ENCODE data around the gene UPB1. TPM values are rescaled to one million over a fixed set of nuclear protein-coding genes. Genes with fewer than 3 reads are reported as not detected.

The UPB1 gene
- total and polyA plus RNA-seq, 10 donors = 0.38 to 3.9 (median 1.6) TPM

GRCh38 chr22:24541681-24542515, 46.8 kb downstream of the UPB1 start:
- Histone ChIP-seq H3K4me1 (peaks cover 4 to 52% (median 20%) of the 10 kb centered on the region in 6 donors), H3K36me3 (peaks cover 7 to 99% (median 68%) of the 10 kb centered on the region in 6 donors)
- intact Hi-C loops (cut with DNase I; ENCODE audit: low total_unique reads) = no loop called here

GRCh38 chr22:24542641-24543040, 47.5 kb downstream of the UPB1 start:
- no peak for DNase-seq
- peak overlapping the region in 7 of 8 donors; percentile 1 to 79 (median 66) for H3K27ac ChIP-seq
- intact Hi-C loops (cut with DNase I; ENCODE audit: low total_unique reads) = no loop called here
- H3K36me3 ChIP-seq = peaks cover 7 to 100% (median 75%) of the 10 kb centered on the region in 6 donors
- H3K27me3 ChIP-seq (replicated peaks in 1 of 7) = no peaks in the 10 kb centered on the region
- H3K4me1 ChIP-seq = peaks cover 4 to 52% (median 20%) of the 10 kb centered on the region in 6 donors
- 50 to 73% (median 61%) methylated on average over 7 to 9 of the region's 9 CpGs; no CpG with 5 or more reads in 1 of the 5 donors for WGBS, 5 donors
- H3K9me3 ChIP-seq = no peaks in the 10 kb centered on the region
- TF ChIP-seq POLR2AphosphoS5 (IDR thresholded peaks at IDR 0.05) = peak in 2 of 3 donors; percentile 5 to 36
- TF ChIP-seq POLR2A (IDR thresholded peaks at IDR 0.05) = no peak
- peak overlapping the region in 1 of 8 donors; percentile 21 for H3K4me3 ChIP-seq

More at GRCh38 chr22:24541681-24542515, 46.8 kb downstream of the UPB1 start:
- DNase-seq = peak; percentile 51
- H3K9me3 ChIP-seq = no peaks in the 10 kb centered on the region
- H3K27me3 ChIP-seq (replicated peaks in 1 of 7) = no peaks in the 10 kb centered on the region
- no peak for TF ChIP-seq POLR2AphosphoS5 (IDR thresholded peaks at IDR 0.05)
- TF ChIP-seq, protein P1, sequence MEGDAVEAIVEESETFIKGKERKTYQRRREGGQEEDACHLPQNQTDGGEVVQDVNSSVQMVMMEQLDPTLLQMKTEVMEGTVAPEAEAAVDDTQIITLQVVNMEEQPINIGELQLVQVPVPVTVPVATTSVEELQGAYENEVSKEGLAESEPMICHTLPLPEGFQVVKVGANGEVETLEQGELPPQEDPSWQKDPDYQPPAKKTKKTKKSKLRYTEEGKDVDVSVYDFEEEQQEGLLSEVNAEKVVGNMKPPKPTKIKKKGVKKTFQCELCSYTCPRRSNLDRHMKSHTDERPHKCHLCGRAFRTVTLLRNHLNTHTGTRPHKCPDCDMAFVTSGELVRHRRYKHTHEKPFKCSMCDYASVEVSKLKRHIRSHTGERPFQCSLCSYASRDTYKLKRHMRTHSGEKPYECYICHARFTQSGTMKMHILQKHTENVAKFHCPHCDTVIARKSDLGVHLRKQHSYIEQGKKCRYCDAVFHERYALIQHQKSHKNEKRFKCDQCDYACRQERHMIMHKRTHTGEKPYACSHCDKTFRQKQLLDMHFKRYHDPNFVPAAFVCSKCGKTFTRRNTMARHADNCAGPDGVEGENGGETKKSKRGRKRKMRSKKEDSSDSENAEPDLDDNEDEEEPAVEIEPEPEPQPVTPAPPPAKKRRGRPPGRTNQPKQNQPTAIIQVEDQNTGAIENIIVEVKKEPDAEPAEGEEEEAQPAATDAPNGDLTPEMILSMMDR (IDR thresholded peaks at IDR 0.05 in 8 of 11, conservative IDR thresholded peaks at IDR 0.05 in 3 of 11) = no peak
- TF ChIP-seq POLR2A (IDR thresholded peaks at IDR 0.05) = no peak
- H3K27ac ChIP-seq = peak overlapping the region in 7 of 8 donors; percentile 1 to 79 (median 66)
- 52 to 89% (median 67%) methylated on average over 3 to 6 of the region's 6 CpGs for WGBS, 5 donors
- H3K4me3 ChIP-seq = peak overlapping the region in 1 of 8 donors; percentile 21

- Histone ChIP-seq H3K9me3 (no peaks in the 10 kb centered on the region), H3K4me1 (peaks cover 4 to 53% (median 20%) of the 10 kb centered on the region in 6 donors), H3K27ac (peak overlapping the region in 3 of 8 donors; percentile 74 to 79 (median 79)), H3K27me3 (replicated peaks in 1 of 7) (no peaks in the 10 kb centered on the region), H3K36me3 (peaks cover 7 to 100% (median 81%) of the 10 kb centered on the region in 6 donors), H3K4me3 (no peak overlapping the region)
- intact Hi-C loops (cut with DNase I; ENCODE audit: low total_unique reads) = no loop called here
- no peak for DNase-seq
- 85 to 97% (median 91%) methylated on average over 6 to 7 of the region's 7 CpGs for WGBS, 5 donors
- TF ChIP-seq POLR2A (IDR thresholded peaks at IDR 0.05) (no peak), POLR2AphosphoS5 (IDR thresholded peaks at IDR 0.05) (no peak)
- TF ChIP-seq, protein P1 (IDR thresholded peaks at IDR 0.05 in 8 of 11, conservative IDR thresholded peaks at IDR 0.05 in 3 of 11) = no peak
Measured at GRCh38 chr22:24543185-24543601, 48.1 kb downstream of the UPB1 start.

GRCh38 chr22:24543679-24544243, 48.6 kb downstream of the UPB1 start:
- no peak for DNase-seq
- 75 to 94% (median 91%) methylated on average over 7 to 11 of the region's 11 CpGs for WGBS, 5 donors
- Histone ChIP-seq H3K4me3 (no peak overlapping the region), H3K27me3 (replicated peaks in 1 of 7) (no peaks in the 10 kb centered on the region), H3K9me3 (no peaks in the 10 kb centered on the region), H3K4me1 (peaks cover 4 to 59% (median 21%) of the 10 kb centered on the region in 6 donors), H3K27ac (peak overlapping the region in 1 of 8 donors; percentile 0), H3K36me3 (peaks cover 7 to 100% (median 86%) of the 10 kb centered on the region in 6 donors)
- intact Hi-C loops (cut with DNase I; ENCODE audit: low total_unique reads) = no loop called here
- TF ChIP-seq, protein P1 (IDR thresholded peaks at IDR 0.05 in 8 of 11, conservative IDR thresholded peaks at IDR 0.05 in 3 of 11) = no peak
- peak in 1 of 3 donors; percentile 52 for TF ChIP-seq POLR2AphosphoS5 (IDR thresholded peaks at IDR 0.05)

All from spleen (tissue), 11 donors.